ENCODE measurements around the gene NDUFS4. TPM values are rescaled to one million over a fixed set of nuclear protein-coding genes. Genes with fewer than 3 reads are reported as not detected.
"Not testable (repeated sequence)": the region's sequence is repeated elsewhere in the genome, so short reads cannot be mapped to it uniquely, and the experiment has no call there.

NDUFS4 gene
- total RNA-seq: 10 to 100 TPM; 45.8 to 47.4 TPM

- peaks cover 8% of the 10 kb centered on the region for H3K36me3 Mint-ChIP-seq
- ATAC-seq (ENCODE audit: low read depth) (peak; percentile 88), DNase-seq (peak; percentile 73)
- POLR2A ChIA-PET: interaction anchor here (1.3 kb wide), 1 partner anchor 15 kb away, joined by 3 read pairs; no protein-coding TSS in a partner anchor
- peak within 1 kb of the TSS; percentile 94 for H3K27ac Mint-ChIP-seq
- H3K4me3 Mint-ChIP-seq: peak within 1 kb of the TSS; percentile 96
- H3K27me3 Mint-ChIP-seq: peaks cover 13% of the 10 kb centered on the region
- peaks cover 4% of the 10 kb centered on the region for H3K9me3 Mint-ChIP-seq
- H3K4me1 Mint-ChIP-seq: peaks cover 13% of the 10 kb centered on the region
Observed at GRCh38 chr5:53560506-53561191, at the start of gene NDUFS4. TSS of gene NDUFS4 (plus strand) at chr5:53560639. CDS start at chr5:53560663, 24 bp downstream.

- ATAC-seq (ENCODE audit: low read depth) (no peak), DNase-seq (no peak)
- peaks cover 8% of the 10 kb centered on the region for H3K9me3 Mint-ChIP-seq
- H3K4me1 Mint-ChIP-seq: no peaks in the 10 kb centered on the region
- no peaks in the 10 kb centered on the region for H3K36me3 Mint-ChIP-seq
- POLR2A ChIA-PET: no interaction called here
- H3K4me3 Mint-ChIP-seq: no peak overlapping the region
- H3K27me3 Mint-ChIP-seq: peaks cover 8% of the 10 kb centered on the region
- no peak overlapping the region for H3K27ac Mint-ChIP-seq
Observed at GRCh38 chr5:53512539-53512938, 47.9 kb upstream of the NDUFS4 start.

GRCh38 chr5:53515988-53516387 is 44.5 kb upstream of the NDUFS4 start:
- Mint-ChIP-seq H3K9me3 (peaks cover 2% of the 10 kb centered on the region), H3K27me3 (peaks cover 10% of the 10 kb centered on the region), H3K4me3 (no peak overlapping the region), H3K27ac (no peak overlapping the region), H3K4me1 (no peaks in the 10 kb centered on the region), H3K36me3 (no peaks in the 10 kb centered on the region)
- ATAC-seq (ENCODE audit: low read depth) (no peak), DNase-seq (no peak)
- POLR2A ChIA-PET: no interaction called here

GRCh38 chr5:53520813-53521212 is 39.6 kb upstream of the NDUFS4 start:
- H3K36me3 Mint-ChIP-seq: no peaks in the 10 kb centered on the region
- H3K27me3 Mint-ChIP-seq: peaks cover 5% of the 10 kb centered on the region
- H3K4me3 Mint-ChIP-seq: no peak overlapping the region
- peaks cover 3% of the 10 kb centered on the region for H3K9me3 Mint-ChIP-seq
- no peaks in the 10 kb centered on the region for H3K4me1 Mint-ChIP-seq
- DNase-seq (no peak), ATAC-seq (ENCODE audit: low read depth) (no peak)
- POLR2A ChIA-PET: no interaction called here
- H3K27ac Mint-ChIP-seq: no peak overlapping the region

GRCh38 chr5:53537711-53538110 is 22.7 kb upstream of the NDUFS4 start:
- no peaks in the 10 kb centered on the region for H3K9me3 Mint-ChIP-seq
- peaks cover 11% of the 10 kb centered on the region for H3K27me3 Mint-ChIP-seq
- POLR2A ChIA-PET: no interaction called here
- no peaks in the 10 kb centered on the region for H3K4me1 Mint-ChIP-seq
- no peak overlapping the region for H3K4me3 Mint-ChIP-seq
- ATAC-seq (ENCODE audit: low read depth) (no peak), DNase-seq (no peak)
- no peaks in the 10 kb centered on the region for H3K36me3 Mint-ChIP-seq
- H3K27ac Mint-ChIP-seq: no peak overlapping the region

- H3K4me3 Mint-ChIP-seq; H3K4me1 Mint-ChIP-seq; DNase-seq; H3K9me3 Mint-ChIP-seq; H3K27ac Mint-ChIP-seq; POLR2A ChIA-PET; ATAC-seq (ENCODE audit: low read depth); H3K36me3 Mint-ChIP-seq: not testable (repeated sequence)
- peaks cover 17% of the 10 kb centered on the region for H3K27me3 Mint-ChIP-seq
Observed at GRCh38 chr5:53540739-53541138, 19.7 kb upstream of the NDUFS4 start.

- DNase-seq (no peak), ATAC-seq (ENCODE audit: low read depth) (no peak)
- Mint-ChIP-seq H3K27me3 (peaks cover 17% of the 10 kb centered on the region), H3K27ac (no peak overlapping the region), H3K4me1 (peaks cover 3% of the 10 kb centered on the region), H3K36me3 (no peaks in the 10 kb centered on the region), H3K9me3 (no peaks in the 10 kb centered on the region), H3K4me3 (no peak overlapping the region)
- POLR2A ChIA-PET: no interaction called here
Observed at GRCh38 chr5:53541859-53542258, 18.6 kb upstream of the NDUFS4 start.

GRCh38 chr5:53542926-53543325 is 17.5 kb upstream of the NDUFS4 start:
- ATAC-seq (ENCODE audit: low read depth) (no peak), DNase-seq (no peak)
- Mint-ChIP-seq H3K9me3 (no peaks in the 10 kb centered on the region), H3K27ac (no peak overlapping the region), H3K4me3 (no peak overlapping the region), H3K36me3 (no peaks in the 10 kb centered on the region), H3K4me1 (peaks cover 3% of the 10 kb centered on the region), H3K27me3 (peaks cover 16% of the 10 kb centered on the region)
- POLR2A ChIA-PET: no interaction called here

- no peaks in the 10 kb centered on the region for H3K9me3 Mint-ChIP-seq
Observed at GRCh38 chr5:53543401-53543800, 17.0 kb upstream of the NDUFS4 start.

GRCh38 chr5:53545744-53546143 is 14.7 kb upstream of the NDUFS4 start:
- DNase-seq (no peak), ATAC-seq (ENCODE audit: low read depth) (no peak)
- Mint-ChIP-seq H3K27ac (no peak overlapping the region), H3K27me3 (peaks cover 11% of the 10 kb centered on the region), H3K4me3 (no peak overlapping the region), H3K36me3 (no peaks in the 10 kb centered on the region), H3K4me1 (peaks cover 8% of the 10 kb centered on the region), H3K9me3 (no peaks in the 10 kb centered on the region)
- POLR2A ChIA-PET: no interaction called here

More at GRCh38 chr5:53543401-53543800, 17.0 kb upstream of the NDUFS4 start:
- H3K36me3 Mint-ChIP-seq: no peaks in the 10 kb centered on the region
- ATAC-seq (ENCODE audit: low read depth): no peak
- H3K27ac Mint-ChIP-seq: no peak overlapping the region
- H3K4me3 Mint-ChIP-seq: no peak overlapping the region
- POLR2A ChIA-PET: no interaction called here
- peaks cover 14% of the 10 kb centered on the region for H3K27me3 Mint-ChIP-seq
- H3K4me1 Mint-ChIP-seq: peaks cover 3% of the 10 kb centered on the region
- no peak for DNase-seq

- Mint-ChIP-seq H3K9me3 (no peaks in the 10 kb centered on the region), H3K4me3 (no peak overlapping the region), H3K4me1 (peaks cover 8% of the 10 kb centered on the region), H3K36me3 (no peaks in the 10 kb centered on the region), H3K27ac (no peak overlapping the region), H3K27me3 (peaks cover 9% of the 10 kb centered on the region)
- ATAC-seq (ENCODE audit: low read depth): no peak
- POLR2A ChIA-PET: no interaction called here
- DNase-seq: no peak
Observed at GRCh38 chr5:53547226-53547625, 13.2 kb upstream of the NDUFS4 start.

- DNase-seq; H3K27ac Mint-ChIP-seq; H3K4me1 Mint-ChIP-seq; ATAC-seq (ENCODE audit: low read depth); POLR2A ChIA-PET; H3K36me3 Mint-ChIP-seq; H3K27me3 Mint-ChIP-seq; H3K9me3 Mint-ChIP-seq; H3K4me3 Mint-ChIP-seq: not testable (repeated sequence)
Observed at GRCh38 chr5:53548501-53548900, 11.9 kb upstream of the NDUFS4 start.

GRCh38 chr5:53549792-53550191 is 10.6 kb upstream of the NDUFS4 start:
- DNase-seq (no peak), ATAC-seq (ENCODE audit: low read depth) (no peak)
- peaks cover 6% of the 10 kb centered on the region for H3K4me1 Mint-ChIP-seq
- H3K27ac Mint-ChIP-seq: no peak overlapping the region
- POLR2A ChIA-PET: no interaction called here
- H3K27me3 Mint-ChIP-seq: peaks cover 16% of the 10 kb centered on the region
- no peaks in the 10 kb centered on the region for H3K36me3 Mint-ChIP-seq
- H3K9me3 Mint-ChIP-seq: no peaks in the 10 kb centered on the region
- H3K4me3 Mint-ChIP-seq: no peak overlapping the region

GRCh38 chr5:53552561-53552960 is 7.9 kb upstream of the NDUFS4 start:
- Mint-ChIP-seq H3K9me3 (peaks cover 1% of the 10 kb centered on the region), H3K27ac (no peak overlapping the region), H3K4me1 (peaks cover 6% of the 10 kb centered on the region), H3K36me3 (no peaks in the 10 kb centered on the region), H3K27me3 (peaks cover 25% of the 10 kb centered on the region), H3K4me3 (no peak overlapping the region)
- no peak for ATAC-seq (ENCODE audit: low read depth)
- POLR2A ChIA-PET: no interaction called here
- DNase-seq: no peak
